AG04450 (cell line): ENCODE measurements around the gene SUDS3. TPM values are rescaled to one million over a fixed set of nuclear protein-coding genes. Genes with fewer than 3 reads are reported as not detected.

ENCODE experiments used
- CTCF ChIA-PET: fragments of 300-600, 350-600 bp; formaldehyde crosslinking; extraction: SDS; loops from one replicate; lab custom pipeline; 2022; ENCODE audit warnings: antibody characterized with exemption, inconsistent platforms; lab: Charles Lee
- POLR2A ChIA-PET: fragments of 350-600 bp; formaldehyde crosslinking; extraction: SDS; loops from one replicate; lab custom pipeline; 2021; ENCODE audit warnings: antibody characterized with exemption, inconsistent platforms; lab: Yijun Ruan, JAX
- DNase-seq: peaks from one replicate; pipeline ENCODE4 v3.0.0-alpha.2; 2011; ENCODE audit warnings: low read depth, low spot score
- H3K27ac ChIP-seq: one replicate; pipeline ENCODE4 v1.5.1; 2012; ENCODE audit warnings: low read depth, low read length, control low read depth
- H3K27me3 ChIP-seq: one replicate; pipeline ENCODE4 v1.6.0; 2012; ENCODE audit warnings: low read length; ENCODE audit not compliant: control insufficient read depth, insufficient read depth
- H3K4me3 ChIP-seq: 2 replicates; pipeline ENCODE4 v1.5.1; 2011; ENCODE audit warnings: mild to moderate bottlenecking, low read depth, low read length, control low read depth
- H3K9me3 ChIP-seq: 2 replicates; pipeline ENCODE4 v1.5.1; 2012; ENCODE audit warnings: low read length; ENCODE audit not compliant: control insufficient read depth, insufficient read depth
- CTCF ChIP-seq: IDR thresholded peaks from 2 replicates; pipeline ENCODE4 v1.5.1; 2011; ENCODE audit warnings: low read depth, low read length, control low read depth, inconsistent platforms
- polyA plus RNA-seq: library from polyadenylated mRNA; depleted of rRNA; stranded (reverse); fragments of >200 nt; gene quantifications from 2 replicates; pipeline ENCODE4 v1.2.3, GENCODE V29; 2011

The SUDS3 gene
- polyA plus RNA-seq, 1 experiment, result 28.9 TPM

- POLR2A ChIA-PET, result no interaction called here
- TF ChIP-seq CTCF, result no peak
Measured at GRCh38 chr12:118354903-118355302, 21.5 kb upstream of the SUDS3 start.

GRCh38 chr12:118355843-118356242 is 20.5 kb upstream of the SUDS3 start:
- H3K27ac ChIP-seq, result no peak overlapping the region

More at GRCh38 chr12:118354903-118355302, 21.5 kb upstream of the SUDS3 start:
- Histone ChIP-seq H3K27me3 (no peaks in the 10 kb centered on the region), H3K27ac (no peak overlapping the region), H3K4me3 (no peak overlapping the region), H3K9me3 (no peaks in the 10 kb centered on the region; the same call in none of the 2 replicates)
- CTCF ChIA-PET, result interaction anchor here (0.6 to 6.0 kb wide), 2 partner anchors 22 to 64 kb away, joined by 4 to 59 read pairs; partner anchors contain the start of gene SUDS3
- DNase-seq, result no peak

GRCh38 chr12:118356809-118357256 is 19.5 kb upstream of the SUDS3 start:
- peak; percentile 54 for DNase-seq
- Histone ChIP-seq H3K9me3 (no peaks in the 10 kb centered on the region; the same call in none of the 2 replicates), H3K27me3 (no peaks in the 10 kb centered on the region), H3K4me3 (no peak overlapping the region), H3K27ac (peak overlapping the region; percentile 94)
- CTCF ChIA-PET, result interaction anchor here (2.3 to 6.0 kb wide), 2 partner anchors 20 to 175 kb away, joined by 11 to 59 read pairs; partner anchors contain the start of gene SUDS3
- TF ChIP-seq CTCF, result no peak
- POLR2A ChIA-PET, result interaction anchor here (0.6 to 1.3 kb wide), 4 partner anchors 19 to 113 kb away, joined by 4 to 8 read pairs (median 6); no protein-coding TSS in a partner anchor

More at GRCh38 chr12:118355843-118356242, 20.5 kb upstream of the SUDS3 start:
- no peaks in the 10 kb centered on the region; the same call in none of the 2 replicates for H3K9me3 ChIP-seq
- no peak for DNase-seq
- ChIA-PET POLR2A (interaction anchor here (1.0 kb wide), 1 partner anchor 66 kb away, joined by 7 read pairs; no protein-coding TSS in a partner anchor), CTCF (interaction anchor here (0.6 to 6.0 kb wide), 2 partner anchors 21 to 175 kb away, joined by 3 to 59 read pairs; partner anchors contain the start of gene SUDS3)
- no peak overlapping the region for H3K4me3 ChIP-seq
- H3K27me3 ChIP-seq, result no peaks in the 10 kb centered on the region
- no peak for TF ChIP-seq CTCF

- CTCF ChIA-PET, result interaction anchor here (0.7 to 6.0 kb wide), 7 partner anchors 10 to 176 kb away, joined by 3 to 59 read pairs (median 4); partner anchors contain the start of gene SUDS3
- no peak for TF ChIP-seq CTCF
- POLR2A ChIA-PET, result interaction anchor here (0.6 to 1.7 kb wide), 5 partner anchors 15 to 1394 kb away, joined by 3 to 8 read pairs (median 4); partner anchors contain the start of gene TAOK3
Measured at GRCh38 chr12:118357257-118358007, 18.9 kb upstream of the SUDS3 start.

More at GRCh38 chr12:118357257-118358007, 18.9 kb upstream of the SUDS3 start:
- Histone ChIP-seq H3K27me3 (no peaks in the 10 kb centered on the region), H3K4me3 (no peak overlapping the region), H3K27ac (peak overlapping the region; percentile 72), H3K9me3 (no peaks in the 10 kb centered on the region; the same call in 1 of the 2 replicates)
- no peak for DNase-seq
